H1 (cell line): Measurements from ENCODE around the gene DHX34. TPM values are rescaled to one million over a fixed set of nuclear protein-coding genes. Genes with fewer than 3 reads are reported as not detected.

Source experiments
- CTCF ChIA-PET: fragments of 300-600 bp; sonication (Branson Sonifier 250); formaldehyde crosslinking; loops from one replicate; lab custom pipeline; 2021; ENCODE audit not compliant: partially characterized antibody; lab: Charles Lee
- POLR2A ChIA-PET: fragments of 300-600 bp; sonication (Branson Sonifier 250); formaldehyde crosslinking; loops from one replicate; lab custom pipeline; 2021; ENCODE audit warnings: inconsistent platforms; ENCODE audit not compliant: partially characterized antibody; lab: Charles Lee
- DNase-seq, 2 experiments: peaks; one replicate each; pipeline versions ENCODE4 v3.0.0 to v3.0.0-alpha.2; 2010 to 2022; ENCODE audit warnings: low spot score in 2 of 2, low read depth in 1 of 2, mixed read lengths in 1 of 2
- FAIRE-seq: peaks from 2 replicates; lab custom pipeline; 2011; peaks lifted over from hg19 to GRCh38; lab: Jason Lieb, UNC
- H2AFZ ChIP-seq: 2 replicates; pipeline ENCODE4 v1.8.1; 2012; ENCODE audit warnings: low read length, inconsistent platforms
- H2AK5ac ChIP-seq: 2 replicates; pipeline ENCODE4 v1.6.1; 2013; ENCODE audit warnings: low read depth, low read length
- H2BK120ac ChIP-seq: replicated peaks from 2 replicates; pipeline ENCODE3; 2013; ENCODE audit warnings: low read depth, low read length, inconsistent platforms
- H2BK12ac ChIP-seq: 2 replicates; pipeline ENCODE4 v1.6.1; 2013; ENCODE audit warnings: low read depth, low read length
- H2BK15ac ChIP-seq: 2 replicates; pipeline ENCODE4 v1.6.1; 2013; ENCODE audit warnings: low read length
- H2BK20ac ChIP-seq: 2 replicates; pipeline ENCODE4 v1.6.1; 2013; ENCODE audit warnings: low read length
- H2BK5ac ChIP-seq: 2 replicates; pipeline ENCODE4 v1.6.1; 2013; ENCODE audit warnings: low read depth, low read length
- H3K14ac ChIP-seq: 2 replicates; pipeline ENCODE4 v1.6.1; 2013; ENCODE audit warnings: inconsistent platforms; ENCODE audit not compliant: insufficient read length
- H3K18ac ChIP-seq: 2 replicates; pipeline ENCODE4 v1.6.1; 2013; ENCODE audit warnings: low read length; ENCODE audit errors: extremely low read depth
- H3K23ac ChIP-seq: 2 replicates; pipeline ENCODE4 v1.6.1; 2013; ENCODE audit warnings: inconsistent platforms; ENCODE audit not compliant: insufficient read length
- H3K23me2 ChIP-seq: 2 replicates; pipeline ENCODE4 v1.6.1; 2013; ENCODE audit warnings: low read depth, low read length
- H3K27ac ChIP-seq: 2 replicates; pipeline ENCODE4 v1.6.1; 2011; ENCODE audit warnings: low read depth, low read length, inconsistent platforms
- H3K27me3 ChIP-seq, 4 experiments: replicated peaks in 1 of 4; 1 replicate in 1 of 4; 2 replicates in 3 of 4; pipeline versions ENCODE4 v1.6.1 to v1.8.1; 2011 to 2013; ENCODE audit warnings: low read length in 3 of 4, mild to moderate bottlenecking in 3 of 4, inconsistent platforms in 2 of 4, mixed read lengths in 2 of 4, moderate library complexity in 1 of 4; ENCODE audit not compliant: control insufficient read depth in 3 of 4, insufficient read depth in 3 of 4; ENCODE audit errors: extremely low read depth in 1 of 4
- H3K36me3 ChIP-seq, 4 experiments: 2 replicates each; pipeline versions ENCODE4 v1.6.1 to v1.8.1; 2011 to 2013; ENCODE audit warnings: mild to moderate bottlenecking in 4 of 4, low read length in 3 of 4, moderate library complexity in 2 of 4, control low read depth in 1 of 4, inconsistent platforms in 1 of 4; ENCODE audit not compliant: insufficient read depth in 4 of 4, control insufficient read depth in 2 of 4
- H3K4ac ChIP-seq: replicated peaks from 2 replicates; pipeline ENCODE3; 2013; ENCODE audit warnings: low read length, low read depth, mixed read lengths, inconsistent platforms; ENCODE audit not compliant: insufficient read length
- H3K4me1 ChIP-seq, 4 experiments: replicated peaks in 1 of 4; 1 replicate in 1 of 4; 2 replicates in 3 of 4; pipeline versions ENCODE4 v1.6.1 to v1.8.1; 2011 to 2013; ENCODE audit warnings: low read length in 3 of 4, inconsistent platforms in 2 of 4, mixed read lengths in 1 of 4; ENCODE audit not compliant: insufficient read depth in 4 of 4, control insufficient read depth in 3 of 4
- H3K4me2 ChIP-seq, 2 experiments: 2 replicates each; pipeline versions ENCODE4 v1.6.1 to v1.8.1; 2011 to 2013; ENCODE audit warnings: low read depth in 2 of 2, low read length in 2 of 2, control low read depth in 1 of 2, inconsistent platforms in 1 of 2, mild to moderate bottlenecking in 1 of 2; ENCODE audit not compliant: insufficient read depth in 1 of 2
- H3K4me3 ChIP-seq, 4 experiments: fragments of 200-600, 300-600 bp in 1 of 4; sonication (generic), shearing (Covaris generic), sonication (Bioruptor Twin) in 1 of 4; 2 replicates each; pipeline versions ENCODE4 v1.5.1 to v1.8.1; 2011 to 2016; ENCODE audit warnings: low read length in 4 of 4, low read depth in 3 of 4, control low read depth in 2 of 4, inconsistent platforms in 2 of 4, mild to moderate bottlenecking in 2 of 4, mixed read lengths in 1 of 4, moderate library complexity in 1 of 4; ENCODE audit not compliant: insufficient read depth in 2 of 4; ENCODE audit errors: extremely low read depth in 1 of 4
- H3K56ac ChIP-seq: replicated peaks from 2 replicates; pipeline ENCODE3; 2013; ENCODE audit warnings: low read depth, mild to moderate bottlenecking, mixed read lengths, low read length, inconsistent platforms; ENCODE audit not compliant: insufficient read length
- H3K79me1 ChIP-seq: 2 replicates; pipeline ENCODE4 v1.6.1; 2013; ENCODE audit warnings: low read depth, low read length, control low read depth
- H3K79me2 ChIP-seq, 2 experiments: 2 replicates each; pipeline versions ENCODE4 v1.6.1 to v1.8.1; 2012 to 2013; ENCODE audit warnings: low read length in 2 of 2, mild to moderate bottlenecking in 2 of 2, inconsistent platforms in 1 of 2; ENCODE audit not compliant: insufficient read depth in 2 of 2, control insufficient read depth in 1 of 2
- H3K9ac ChIP-seq, 4 experiments: replicated peaks in 1 of 4; 1 replicate in 1 of 4; 2 replicates in 3 of 4; pipeline versions ENCODE4 v1.6.1 to v1.8.1; 2011 to 2013; ENCODE audit warnings: low read depth in 3 of 4, low read length in 3 of 4, control low read depth in 2 of 4, mild to moderate bottlenecking in 2 of 4, moderate library complexity in 2 of 4, inconsistent platforms in 1 of 4; ENCODE audit errors: extremely low read depth in 1 of 4
- H3K9me3 ChIP-seq, 2 experiments: 2 replicates each; pipeline versions ENCODE4 v1.6.1 to v1.8.1; 2012 to 2013; ENCODE audit warnings: mild to moderate bottlenecking in 2 of 2, moderate library complexity in 2 of 2, control low read depth in 1 of 2, inconsistent platforms in 1 of 2, low read depth in 1 of 2, low read length in 1 of 2, mixed read lengths in 1 of 2; ENCODE audit not compliant: insufficient read depth in 2 of 2
- H4K20me1 ChIP-seq, 2 experiments: replicated peaks in 1 of 2; 2 replicates each; pipeline versions ENCODE3 to v1.8.1; 2011 to 2013; ENCODE audit warnings: inconsistent platforms in 2 of 2, low read length in 2 of 2, mild to moderate bottlenecking in 1 of 2; ENCODE audit not compliant: insufficient read depth in 2 of 2, control insufficient read depth in 1 of 2
- H4K5ac ChIP-seq: 2 replicates; pipeline ENCODE4 v1.6.1; 2013; ENCODE audit warnings: low read length, low read depth, mixed read lengths, inconsistent platforms; ENCODE audit not compliant: insufficient read length
- H4K8ac ChIP-seq: 2 replicates; pipeline ENCODE4 v1.8.0; 2013; ENCODE audit warnings: mild to moderate bottlenecking, moderate library complexity, low read length, inconsistent platforms; ENCODE audit not compliant: insufficient read depth; ENCODE audit errors: extremely low read depth
- H4K91ac ChIP-seq: replicated peaks from 2 replicates; pipeline ENCODE3; 2013; ENCODE audit warnings: low read length, mixed read lengths, inconsistent platforms; ENCODE audit not compliant: insufficient read length
- BRCA1 ChIP-seq: IDR thresholded peaks from 2 replicates; pipeline ENCODE4 v1.6.1; 2012; ENCODE audit warnings: low read depth, low read length, improper control_type of control experiment
- CTBP2 ChIP-seq: IDR thresholded peaks from 2 replicates; pipeline ENCODE4 v1.7.0; 2011; ENCODE audit warnings: borderline replicate concordance, mild to moderate bottlenecking, moderate library complexity, mixed read lengths, low read length; ENCODE audit not compliant: insufficient read depth, insufficient read length
- TBP ChIP-seq: IDR thresholded peaks from 2 replicates; pipeline ENCODE4 v1.6.1; 2011; ENCODE audit warnings: low read depth, low read length, improper control_type of control experiment
- WGBS, 2 experiments: shearing (Covaris generic) in 1 of 2; methylation state at CpG; one replicate each; pipeline versions ENCODE4 v1.1.6 to v1.1.7; 2013 to 2015; ENCODE audit warnings: low lambda C conversion rate in 2 of 2, mixed read lengths in 2 of 2, inconsistent platforms in 1 of 2, low coverage in 1 of 2, missing lambda C conversion rate in 1 of 2; ENCODE audit not compliant: insufficient replicate concordance in 2 of 2, insufficient coverage in 1 of 2, insufficient read length in 1 of 2; ENCODE audit errors: extremely low coverage in 1 of 2, missing lambda C conversion rate in 1 of 2; 5-methylcytosine and 5-hydroxymethylcytosine counted together
- polyA plus RNA-seq, 7 experiments: library from polyadenylated mRNA; depleted of rRNA in 3 of 7; stranded (reverse) in 5 of 7; unstranded in 2 of 7; fragments of >200 nt in 5 of 7; fragments of 200-250 nt in 2 of 7; gene quantifications; 1 replicate in 5 of 7; 2 replicates in 1 of 7; 4 replicates in 1 of 7; pipeline versions ENCODE4 v1.2.1 to v1.2.3, GENCODE V29; 2011 to 2013; ENCODE audit warnings: missing spikeins in 2 of 7, mixed read lengths in 2 of 7
- total RNA-seq: library from RNA; stranded (reverse); fragmentation: NEBNext Ultra II Directional; extraction: Animal tissue kit (Norgen Biotek cat#: 25700); gene quantifications from 2 replicates; pipeline ENCODE4 v1.2.1, GENCODE V29; 2021

DHX34 gene
- total and polyA plus RNA-seq, 2 of the 8 experiments (the other 6 are each of a cell fraction or from before 2014, with no cell fraction given): 17.5 to 24.3 TPM

- no peak overlapping the region for H4K5ac ChIP-seq
- POLR2A ChIA-PET: interaction anchor here (1.0 to 3.1 kb wide), 6 partner anchors 8 to 52 kb away, joined by 3 to 12 read pairs (median 4); no protein-coding TSS in a partner anchor
- no peaks in the 10 kb centered on the region; the same call in 1 of the 2 replicates for H3K79me1 ChIP-seq
- no peak overlapping the region for H4K8ac ChIP-seq
- H3K27me3 ChIP-seq: no peaks in the 10 kb centered on the region
- no peak overlapping the region for H4K91ac ChIP-seq
- H3K14ac ChIP-seq: no peak overlapping the region
- H3K56ac ChIP-seq: no peak overlapping the region
- H3K4me2 ChIP-seq: no peak overlapping the region
- no peak overlapping the region for H3K4me3 ChIP-seq
- H2BK5ac ChIP-seq: no peak overlapping the region
- no peak overlapping the region for H2AK5ac ChIP-seq
- H3K9ac ChIP-seq: no peak overlapping the region
- H3K36me3 ChIP-seq: peaks cover 39 to 83% (median 72%) of the 10 kb centered on the region in 4 experiments
- FAIRE-seq (no peak), DNase-seq (no peak)
- H3K27ac ChIP-seq: no peak overlapping the region
- no peak overlapping the region for H2BK12ac ChIP-seq
- H2BK15ac ChIP-seq: no peak overlapping the region
- no peak overlapping the region for H3K18ac ChIP-seq
- 90% methylated on average over 13 of the region's 16 CpGs; no CpG with 5 or more reads in 1 of the 2 experiments for WGBS, 2 experiments
- CTCF ChIA-PET: interaction anchor here (0.7 to 6.8 kb wide), 3 partner anchors 14 to 39 kb away, joined by 4 to 50 read pairs (median 19); no protein-coding TSS in a partner anchor
- no peaks in the 10 kb centered on the region for H3K23me2 ChIP-seq
- peaks cover 1 to 16% of the 10 kb centered on the region in 2 experiments for H4K20me1 ChIP-seq
- H2AFZ ChIP-seq: no peak overlapping the region
- H3K79me2 ChIP-seq: no peaks in the 10 kb centered on the region
- H2BK120ac ChIP-seq: no peak overlapping the region
- H3K4me1 ChIP-seq: no peaks in the 10 kb centered on the region
- no peak overlapping the region for H3K23ac ChIP-seq
- no peak overlapping the region for H3K4ac ChIP-seq
- no peak overlapping the region for H2BK20ac ChIP-seq
- TF ChIP-seq CTBP2: no peak
- TF ChIP-seq TBP: no peak
- TF ChIP-seq BRCA1: no peak
- no peaks in the 10 kb centered on the region for H3K9me3 ChIP-seq
These were observed 27.6 kb downstream of the DHX34 start for GRCh38 chr19:47376589-47377144.
